ENCODE results near the gene CLMN.

DNA sequence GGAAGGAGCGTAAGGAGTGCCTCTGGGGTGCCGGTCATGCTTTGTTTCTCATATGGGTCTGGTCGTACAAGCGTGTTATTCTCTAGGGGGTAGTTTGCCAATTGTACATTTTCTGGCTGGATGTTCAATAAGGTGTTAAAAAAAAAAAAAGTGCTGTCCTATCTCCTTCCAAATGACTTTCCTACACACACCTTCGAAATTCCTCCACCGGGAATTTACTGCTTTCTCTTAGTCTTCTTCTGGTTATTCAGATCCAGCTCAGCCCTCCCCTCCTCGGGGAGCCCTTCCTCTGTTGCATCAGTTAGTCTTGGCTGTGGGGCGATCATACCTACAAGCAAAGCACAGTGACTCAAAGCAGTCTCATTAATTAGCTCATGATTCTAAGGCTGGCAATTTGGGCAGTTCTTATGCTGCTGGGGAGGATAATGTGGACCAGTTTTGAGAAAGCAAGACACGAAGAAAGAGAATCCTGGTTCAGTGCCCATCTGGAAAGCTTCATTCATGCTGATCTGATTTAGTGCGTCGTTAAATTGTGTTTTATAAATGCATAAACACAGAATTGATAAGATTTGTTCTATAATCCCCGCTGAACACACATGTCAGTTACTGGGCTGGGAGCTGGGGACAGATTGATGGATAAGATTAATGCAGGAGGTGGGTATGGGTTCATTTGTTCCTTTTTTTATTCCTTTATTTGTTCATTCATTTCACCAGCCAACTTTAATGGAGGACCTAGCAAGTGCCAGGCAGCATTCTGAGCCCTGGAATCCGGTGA is 9.2 kb upstream of the CLMN start:
- TF ChIP-seq, protein P1, sequence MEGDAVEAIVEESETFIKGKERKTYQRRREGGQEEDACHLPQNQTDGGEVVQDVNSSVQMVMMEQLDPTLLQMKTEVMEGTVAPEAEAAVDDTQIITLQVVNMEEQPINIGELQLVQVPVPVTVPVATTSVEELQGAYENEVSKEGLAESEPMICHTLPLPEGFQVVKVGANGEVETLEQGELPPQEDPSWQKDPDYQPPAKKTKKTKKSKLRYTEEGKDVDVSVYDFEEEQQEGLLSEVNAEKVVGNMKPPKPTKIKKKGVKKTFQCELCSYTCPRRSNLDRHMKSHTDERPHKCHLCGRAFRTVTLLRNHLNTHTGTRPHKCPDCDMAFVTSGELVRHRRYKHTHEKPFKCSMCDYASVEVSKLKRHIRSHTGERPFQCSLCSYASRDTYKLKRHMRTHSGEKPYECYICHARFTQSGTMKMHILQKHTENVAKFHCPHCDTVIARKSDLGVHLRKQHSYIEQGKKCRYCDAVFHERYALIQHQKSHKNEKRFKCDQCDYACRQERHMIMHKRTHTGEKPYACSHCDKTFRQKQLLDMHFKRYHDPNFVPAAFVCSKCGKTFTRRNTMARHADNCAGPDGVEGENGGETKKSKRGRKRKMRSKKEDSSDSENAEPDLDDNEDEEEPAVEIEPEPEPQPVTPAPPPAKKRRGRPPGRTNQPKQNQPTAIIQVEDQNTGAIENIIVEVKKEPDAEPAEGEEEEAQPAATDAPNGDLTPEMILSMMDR (conservative IDR thresholded peaks at IDR 0.05; ENCODE audit: low read depth in 2 of 2): no peak
- TF ChIP-seq POLR2AphosphoS5 (IDR thresholded peaks at IDR 0.05; ENCODE audit: low read depth) (no peak), ZNF331 (CRISPR knock-in tag; IDR thresholded peaks at IDR 0.05; ENCODE audit: low read depth) (no peak), STAT1 (IDR thresholded peaks at IDR 0.05; ENCODE audit: unreplicated experiment) (no peak), CREB1 (CRISPR knock-in tag; IDR thresholded peaks at IDR 0.05; ENCODE audit: low read depth) (no peak), EZH2 (IDR thresholded peaks at IDR 0.05; ENCODE audit: low read depth, unreplicated experiment) (no peak), EZH2phosphoT487 (IDR thresholded peaks at IDR 0.05; ENCODE audit: unreplicated experiment) (no peak), NANOG (IDR thresholded peaks at IDR 0.05; ENCODE audit: borderline replicate concordance) (no peak), ZNF114 (CRISPR knock-in tag; IDR thresholded peaks at IDR 0.05) (no peak), JUNB (IDR thresholded peaks at IDR 0.05; ENCODE audit: unreplicated experiment) (no peak)
- TF ChIP-seq, protein P2, sequence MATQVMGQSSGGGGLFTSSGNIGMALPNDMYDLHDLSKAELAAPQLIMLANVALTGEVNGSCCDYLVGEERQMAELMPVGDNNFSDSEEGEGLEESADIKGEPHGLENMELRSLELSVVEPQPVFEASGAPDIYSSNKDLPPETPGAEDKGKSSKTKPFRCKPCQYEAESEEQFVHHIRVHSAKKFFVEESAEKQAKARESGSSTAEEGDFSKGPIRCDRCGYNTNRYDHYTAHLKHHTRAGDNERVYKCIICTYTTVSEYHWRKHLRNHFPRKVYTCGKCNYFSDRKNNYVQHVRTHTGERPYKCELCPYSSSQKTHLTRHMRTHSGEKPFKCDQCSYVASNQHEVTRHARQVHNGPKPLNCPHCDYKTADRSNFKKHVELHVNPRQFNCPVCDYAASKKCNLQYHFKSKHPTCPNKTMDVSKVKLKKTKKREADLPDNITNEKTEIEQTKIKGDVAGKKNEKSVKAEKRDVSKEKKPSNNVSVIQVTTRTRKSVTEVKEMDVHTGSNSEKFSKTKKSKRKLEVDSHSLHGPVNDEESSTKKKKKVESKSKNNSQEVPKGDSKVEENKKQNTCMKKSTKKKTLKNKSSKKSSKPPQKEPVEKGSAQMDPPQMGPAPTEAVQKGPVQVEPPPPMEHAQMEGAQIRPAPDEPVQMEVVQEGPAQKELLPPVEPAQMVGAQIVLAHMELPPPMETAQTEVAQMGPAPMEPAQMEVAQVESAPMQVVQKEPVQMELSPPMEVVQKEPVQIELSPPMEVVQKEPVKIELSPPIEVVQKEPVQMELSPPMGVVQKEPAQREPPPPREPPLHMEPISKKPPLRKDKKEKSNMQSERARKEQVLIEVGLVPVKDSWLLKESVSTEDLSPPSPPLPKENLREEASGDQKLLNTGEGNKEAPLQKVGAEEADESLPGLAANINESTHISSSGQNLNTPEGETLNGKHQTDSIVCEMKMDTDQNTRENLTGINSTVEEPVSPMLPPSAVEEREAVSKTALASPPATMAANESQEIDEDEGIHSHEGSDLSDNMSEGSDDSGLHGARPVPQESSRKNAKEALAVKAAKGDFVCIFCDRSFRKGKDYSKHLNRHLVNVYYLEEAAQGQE (IDR thresholded peaks at IDR 0.05; ENCODE audit: unreplicated experiment): no peak
